ENCODE measurements around the gene MLLT3.

GRCh38 chr9:20313415-20313814 is 308.9 kb downstream of the MLLT3 start:
- no peak for TF ChIP-seq EZH2 (IDR thresholded peaks at IDR 0.05; ENCODE audit: low read depth)
- TF ChIP-seq, protein P1, sequence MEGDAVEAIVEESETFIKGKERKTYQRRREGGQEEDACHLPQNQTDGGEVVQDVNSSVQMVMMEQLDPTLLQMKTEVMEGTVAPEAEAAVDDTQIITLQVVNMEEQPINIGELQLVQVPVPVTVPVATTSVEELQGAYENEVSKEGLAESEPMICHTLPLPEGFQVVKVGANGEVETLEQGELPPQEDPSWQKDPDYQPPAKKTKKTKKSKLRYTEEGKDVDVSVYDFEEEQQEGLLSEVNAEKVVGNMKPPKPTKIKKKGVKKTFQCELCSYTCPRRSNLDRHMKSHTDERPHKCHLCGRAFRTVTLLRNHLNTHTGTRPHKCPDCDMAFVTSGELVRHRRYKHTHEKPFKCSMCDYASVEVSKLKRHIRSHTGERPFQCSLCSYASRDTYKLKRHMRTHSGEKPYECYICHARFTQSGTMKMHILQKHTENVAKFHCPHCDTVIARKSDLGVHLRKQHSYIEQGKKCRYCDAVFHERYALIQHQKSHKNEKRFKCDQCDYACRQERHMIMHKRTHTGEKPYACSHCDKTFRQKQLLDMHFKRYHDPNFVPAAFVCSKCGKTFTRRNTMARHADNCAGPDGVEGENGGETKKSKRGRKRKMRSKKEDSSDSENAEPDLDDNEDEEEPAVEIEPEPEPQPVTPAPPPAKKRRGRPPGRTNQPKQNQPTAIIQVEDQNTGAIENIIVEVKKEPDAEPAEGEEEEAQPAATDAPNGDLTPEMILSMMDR (conservative IDR thresholded peaks at IDR 0.05) = no peak
